ENCODE results near the gene RFTN2. TPM values are rescaled to one million over a fixed set of nuclear protein-coding genes. Genes with fewer than 3 reads are reported as not detected.

RFTN2 gene
- total RNA-seq, 2 experiments from 2014 or later = not detected

DNA sequence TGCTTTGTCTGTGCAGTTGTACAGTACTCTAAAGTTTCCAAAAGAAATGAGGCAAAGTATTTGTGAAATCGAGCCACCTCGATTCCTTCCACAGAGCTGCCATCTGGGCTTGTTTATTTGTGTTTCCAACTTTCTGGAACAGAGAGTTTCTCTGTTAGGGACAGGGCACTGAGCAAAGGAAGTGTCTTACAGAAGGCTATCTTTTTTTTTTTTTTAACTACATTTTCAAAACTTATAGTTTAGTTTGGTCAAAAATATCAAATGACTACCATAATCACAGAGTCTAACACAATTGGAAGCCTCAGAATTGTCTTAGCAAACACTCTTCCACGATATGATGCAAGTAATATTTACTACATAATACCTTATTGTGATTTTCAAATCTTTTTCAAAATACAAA, 796 bp downstream of the RFTN2 start:
- POLR2A ChIA-PET = interaction anchor here (0.7 kb wide), 2 partner anchors 44 to 250 kb away, joined by 3 to 4 read pairs; no protein-coding TSS in a partner anchor
- H3K27ac ChIP-seq (ENCODE audit: low read depth, low read length, poor library complexity, severe bottlenecking) = no peak overlapping the region
- H3K4me1 ChIP-seq (ENCODE audit: insufficient read depth, low read length, poor library complexity, severe bottlenecking) = no peaks in the 10 kb centered on the region
- no peaks in the 10 kb centered on the region for H3K36me3 ChIP-seq (ENCODE audit: insufficient read depth, low read length)
- no peak overlapping the region for H2AFZ ChIP-seq (ENCODE audit: low read length)
- BruUV-seq (replicated peaks) = no TSS peak
- H3K79me2 ChIP-seq (ENCODE audit: insufficient read depth, low read depth, low read length) = no peaks in the 10 kb centered on the region
- no peak overlapping the region for H3K4me3 ChIP-seq (ENCODE audit: low read depth, low read length, poor library complexity, severe bottlenecking)
- no peak for DNase-seq (ENCODE audit: low spot score)
- intact Hi-C loops (cut with micrococcal nuclease; ENCODE audit: unreplicated experiment) = no loop called here
- no peak for TF ChIP-seq CTCF (conservative IDR thresholded peaks at IDR 0.05; ENCODE audit: low read length)
- no peaks in the 10 kb centered on the region for H4K20me1 ChIP-seq (ENCODE audit: insufficient read depth, low read length)
- CTCF ChIA-PET (ENCODE audit: unreplicated experiment) = no interaction called here
- H3K9me2 ChIP-seq (ENCODE audit: insufficient read depth, low read length) = no peaks in the 10 kb centered on the region
- H3K4me2 ChIP-seq (ENCODE audit: low read length) = no peak overlapping the region
- no peaks in the 10 kb centered on the region for H3K9me3 ChIP-seq (ENCODE audit: low read length)

GRCh38 chr2:197674060-197674459, 1.3 kb downstream of the RFTN2 start:
- no peaks in the 10 kb centered on the region for H3K36me3 ChIP-seq (ENCODE audit: insufficient read depth, low read length)
- no peak overlapping the region for H3K27ac ChIP-seq (ENCODE audit: low read depth, low read length, poor library complexity, severe bottlenecking)
- ChIA-PET POLR2A (interaction anchor here (0.6 to 1.0 kb wide), 4 partner anchors 31 to 1136 kb away, joined by 3 to 4 read pairs (median 4); partner anchors contain the start of gene MARS2), CTCF (ENCODE audit: unreplicated experiment) (no interaction called here)
- no peaks in the 10 kb centered on the region for H3K4me1 ChIP-seq (ENCODE audit: insufficient read depth, low read length, poor library complexity, severe bottlenecking)
- H3K9me3 ChIP-seq (ENCODE audit: low read length) = no peaks in the 10 kb centered on the region
- no peak overlapping the region for H3K4me2 ChIP-seq (ENCODE audit: low read length)
- TF ChIP-seq CTCF (conservative IDR thresholded peaks at IDR 0.05; ENCODE audit: low read length) (no peak), EZH2phosphoT487 (IDR thresholded peaks at IDR 0.05; ENCODE audit: borderline replicate concordance, low read depth, low read length) (no peak)
- DNase-seq (ENCODE audit: low spot score) = no peak
- intact Hi-C loops (cut with micrococcal nuclease; ENCODE audit: unreplicated experiment) = no loop called here
- H3K4me3 ChIP-seq (ENCODE audit: low read depth, low read length, poor library complexity, severe bottlenecking) = no peak overlapping the region
- H4K20me1 ChIP-seq (ENCODE audit: insufficient read depth, low read length) = no peaks in the 10 kb centered on the region
- no peaks in the 10 kb centered on the region for H3K9me2 ChIP-seq (ENCODE audit: insufficient read depth, low read length)
- no peak overlapping the region for H2AFZ ChIP-seq (ENCODE audit: low read length)
- no peaks in the 10 kb centered on the region for H3K79me2 ChIP-seq (ENCODE audit: insufficient read depth, low read depth, low read length)
- no TSS peak for BruUV-seq (replicated peaks)

GRCh38 chr2:197673606-197674005, 1.8 kb downstream of the RFTN2 start:
- H4K20me1 ChIP-seq (ENCODE audit: insufficient read depth, low read length) = no peaks in the 10 kb centered on the region

More at GRCh38 chr2:197673606-197674005, 1.8 kb downstream of the RFTN2 start:
- CTCF ChIA-PET (ENCODE audit: unreplicated experiment) = no interaction called here
- BruUV-seq (replicated peaks) = no TSS peak
- H3K79me2 ChIP-seq (ENCODE audit: insufficient read depth, low read depth, low read length) = no peaks in the 10 kb centered on the region
- no peaks in the 10 kb centered on the region for H3K9me2 ChIP-seq (ENCODE audit: insufficient read depth, low read length)
- TF ChIP-seq EZH2phosphoT487 (IDR thresholded peaks at IDR 0.05; ENCODE audit: borderline replicate concordance, low read depth, low read length) (no peak), CTCF (conservative IDR thresholded peaks at IDR 0.05; ENCODE audit: low read length) (no peak)
- H3K4me2 ChIP-seq (ENCODE audit: low read length) = no peak overlapping the region
- H3K4me1 ChIP-seq (ENCODE audit: insufficient read depth, low read length, poor library complexity, severe bottlenecking) = no peaks in the 10 kb centered on the region
- POLR2A ChIA-PET = interaction anchor here (0.6 to 1.0 kb wide), 3 partner anchors 32 to 1135 kb away, joined by 3 to 4 read pairs (median 3); partner anchors contain the start of gene MARS2
- no peaks in the 10 kb centered on the region for H3K36me3 ChIP-seq (ENCODE audit: insufficient read depth, low read length)
- intact Hi-C loops (cut with micrococcal nuclease; ENCODE audit: unreplicated experiment) = no loop called here
- no peak for DNase-seq (ENCODE audit: low spot score)
- H3K4me3 ChIP-seq (ENCODE audit: low read depth, low read length, poor library complexity, severe bottlenecking) = no peak overlapping the region
- no peak overlapping the region for H3K27ac ChIP-seq (ENCODE audit: low read depth, low read length, poor library complexity, severe bottlenecking)
- H3K9me3 ChIP-seq (ENCODE audit: low read length) = no peaks in the 10 kb centered on the region
- no peak overlapping the region for H2AFZ ChIP-seq (ENCODE audit: low read length)
